ENCODE data around the gene GNAQ.

The GNAQ gene

GRCh38 chr9:78006734-78007133 lies 24.9 kb downstream of the GNAQ start:
- Histone ChIP-seq H3K9me3 (ENCODE audit: control insufficient read depth, insufficient read depth, low read length) (no peaks in the 10 kb centered on the region), H3F3A (ENCODE audit: control insufficient read depth, insufficient read depth) (no peaks in the 10 kb centered on the region), H3K9me2 (replicated peaks; ENCODE audit: control insufficient read depth, low read length) (no peaks in the 10 kb centered on the region), H4K20me1 (ENCODE audit: control insufficient read depth, insufficient read depth, low read depth, low read length) (no peaks in the 10 kb centered on the region), H3K27ac (ENCODE audit: low read depth, low read length) (no peak overlapping the region), H3K4me2 (ENCODE audit: low read length) (no peak overlapping the region), H3K4me3 (ENCODE audit: low read length) (no peak overlapping the region), H3K4me1 (ENCODE audit: control insufficient read depth, low read length) (no peaks in the 10 kb centered on the region), H3K79me2 (ENCODE audit: control insufficient read depth, low read length) (no peaks in the 10 kb centered on the region), H3K36me3 (ENCODE audit: control insufficient read depth, low read length) (no peaks in the 10 kb centered on the region), H3K27me3 (ENCODE audit: control insufficient read depth, low read length) (peaks cover 8% of the 10 kb centered on the region; the same call in 1 of the 2 replicates)
- TF ChIP-seq CTCF (IDR thresholded peaks at IDR 0.05; ENCODE audit: low read depth, low read length, poor library complexity, severe bottlenecking) (no peak), EZH2phosphoT487 (IDR thresholded peaks at IDR 0.05; ENCODE audit: borderline replicate concordance, low read length) (no peak)

- H3K79me2 ChIP-seq (ENCODE audit: control insufficient read depth, low read length): no peaks in the 10 kb centered on the region
- no peak overlapping the region for H3K27ac ChIP-seq (ENCODE audit: low read depth, low read length)
- H3K9me2 ChIP-seq (replicated peaks; ENCODE audit: control insufficient read depth, low read length): no peaks in the 10 kb centered on the region
- no peaks in the 10 kb centered on the region for H3K9me3 ChIP-seq (ENCODE audit: control insufficient read depth, insufficient read depth, low read length)
- TF ChIP-seq CTCF (IDR thresholded peaks at IDR 0.05; ENCODE audit: low read depth, low read length, poor library complexity, severe bottlenecking): no peak
- no peak for TF ChIP-seq EZH2phosphoT487 (IDR thresholded peaks at IDR 0.05; ENCODE audit: borderline replicate concordance, low read length)
- H3K4me1 ChIP-seq (ENCODE audit: control insufficient read depth, low read length): no peaks in the 10 kb centered on the region
- no peak overlapping the region for H3K4me2 ChIP-seq (ENCODE audit: low read length)
- no peaks in the 10 kb centered on the region for H4K20me1 ChIP-seq (ENCODE audit: control insufficient read depth, insufficient read depth, low read depth, low read length)
- no peak overlapping the region for H3K4me3 ChIP-seq (ENCODE audit: low read length)
- no peaks in the 10 kb centered on the region for H3K36me3 ChIP-seq (ENCODE audit: control insufficient read depth, low read length)
- H3F3A ChIP-seq (ENCODE audit: control insufficient read depth, insufficient read depth): no peaks in the 10 kb centered on the region
- 0 out of 2 replicates have a peak, but pooled peaks cover 2% of the 10 kb centered on the region for H3K27me3 ChIP-seq (ENCODE audit: control insufficient read depth, low read length)
Observed at GRCh38 chr9:78005231-78006002, 26.2 kb downstream of the GNAQ start.

GRCh38 chr9:78004478-78005229 lies 27.0 kb downstream of the GNAQ start:
- Histone ChIP-seq H3K4me1 (ENCODE audit: control insufficient read depth, low read length) (no peaks in the 10 kb centered on the region), H4K20me1 (ENCODE audit: control insufficient read depth, insufficient read depth, low read depth, low read length) (no peaks in the 10 kb centered on the region), H3K9me2 (replicated peaks; ENCODE audit: control insufficient read depth, low read length) (no peaks in the 10 kb centered on the region), H3F3A (ENCODE audit: control insufficient read depth, insufficient read depth) (no peaks in the 10 kb centered on the region), H3K9me3 (ENCODE audit: control insufficient read depth, insufficient read depth, low read length) (no peaks in the 10 kb centered on the region), H3K36me3 (ENCODE audit: control insufficient read depth, low read length) (no peaks in the 10 kb centered on the region), H3K4me2 (ENCODE audit: low read length) (no peak overlapping the region), H3K4me3 (ENCODE audit: low read length) (no peak overlapping the region), H3K79me2 (ENCODE audit: control insufficient read depth, low read length) (no peaks in the 10 kb centered on the region), H3K27me3 (ENCODE audit: control insufficient read depth, low read length) (0 out of 2 replicates have a peak, but pooled peaks cover 2% of the 10 kb centered on the region), H3K27ac (ENCODE audit: low read depth, low read length) (no peak overlapping the region)
- TF ChIP-seq EZH2phosphoT487 (IDR thresholded peaks at IDR 0.05; ENCODE audit: borderline replicate concordance, low read length): no peak
- peak; percentile 48 for TF ChIP-seq CTCF (IDR thresholded peaks at IDR 0.05; ENCODE audit: low read depth, low read length, poor library complexity, severe bottlenecking)

All from DOHH2 (cell line).